ENCODE measurements around the gene CACNA1F.

Gene CACNA1F

DNA sequence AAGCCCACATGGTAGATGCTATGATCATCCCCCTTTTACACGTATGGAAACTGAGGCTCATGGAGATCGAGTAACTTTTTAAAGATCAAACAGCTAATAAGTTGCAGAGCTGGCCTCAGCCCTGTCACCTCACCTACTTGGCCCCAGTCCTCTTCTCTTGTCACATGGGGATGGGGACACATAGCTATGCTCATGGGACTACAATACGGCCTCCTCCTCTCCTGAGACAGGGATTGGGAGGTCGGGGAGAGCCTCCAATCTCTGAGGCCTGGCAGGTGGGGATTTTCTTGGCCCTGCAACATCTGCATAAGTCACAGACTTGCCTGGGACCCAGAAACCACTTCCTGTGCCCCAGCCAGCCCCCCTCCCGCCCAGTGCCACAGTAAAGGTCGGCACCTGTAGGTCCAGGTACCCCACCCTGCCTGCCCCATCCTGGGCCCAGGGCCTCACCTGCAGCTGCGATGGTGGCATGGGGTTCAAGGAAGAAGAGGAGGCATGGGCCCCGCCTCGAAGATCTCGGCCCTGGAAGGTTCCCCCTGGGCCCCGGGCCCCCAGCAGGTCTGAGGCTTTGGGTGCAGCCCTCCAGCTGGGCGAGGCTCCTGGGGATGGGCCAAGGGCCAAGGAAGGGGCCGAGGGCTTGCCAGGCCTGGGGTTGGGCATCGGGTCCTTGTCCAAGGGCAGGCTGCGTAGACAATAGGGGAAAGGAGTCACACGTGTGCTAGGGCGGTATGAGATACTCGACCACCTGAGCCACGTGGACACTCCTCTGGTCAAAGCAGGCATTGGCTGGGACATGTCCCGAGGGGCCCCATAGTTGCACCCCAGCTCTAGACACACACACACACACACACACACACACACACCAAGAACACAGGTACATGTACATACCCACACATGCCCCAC, 25.0 kb upstream of the CACNA1F start:
- H3K27ac ChIP-seq: no peak overlapping the region
- TF ChIP-seq, protein P1, sequence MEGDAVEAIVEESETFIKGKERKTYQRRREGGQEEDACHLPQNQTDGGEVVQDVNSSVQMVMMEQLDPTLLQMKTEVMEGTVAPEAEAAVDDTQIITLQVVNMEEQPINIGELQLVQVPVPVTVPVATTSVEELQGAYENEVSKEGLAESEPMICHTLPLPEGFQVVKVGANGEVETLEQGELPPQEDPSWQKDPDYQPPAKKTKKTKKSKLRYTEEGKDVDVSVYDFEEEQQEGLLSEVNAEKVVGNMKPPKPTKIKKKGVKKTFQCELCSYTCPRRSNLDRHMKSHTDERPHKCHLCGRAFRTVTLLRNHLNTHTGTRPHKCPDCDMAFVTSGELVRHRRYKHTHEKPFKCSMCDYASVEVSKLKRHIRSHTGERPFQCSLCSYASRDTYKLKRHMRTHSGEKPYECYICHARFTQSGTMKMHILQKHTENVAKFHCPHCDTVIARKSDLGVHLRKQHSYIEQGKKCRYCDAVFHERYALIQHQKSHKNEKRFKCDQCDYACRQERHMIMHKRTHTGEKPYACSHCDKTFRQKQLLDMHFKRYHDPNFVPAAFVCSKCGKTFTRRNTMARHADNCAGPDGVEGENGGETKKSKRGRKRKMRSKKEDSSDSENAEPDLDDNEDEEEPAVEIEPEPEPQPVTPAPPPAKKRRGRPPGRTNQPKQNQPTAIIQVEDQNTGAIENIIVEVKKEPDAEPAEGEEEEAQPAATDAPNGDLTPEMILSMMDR (conservative IDR thresholded peaks at IDR 0.05): no peak

DNA sequence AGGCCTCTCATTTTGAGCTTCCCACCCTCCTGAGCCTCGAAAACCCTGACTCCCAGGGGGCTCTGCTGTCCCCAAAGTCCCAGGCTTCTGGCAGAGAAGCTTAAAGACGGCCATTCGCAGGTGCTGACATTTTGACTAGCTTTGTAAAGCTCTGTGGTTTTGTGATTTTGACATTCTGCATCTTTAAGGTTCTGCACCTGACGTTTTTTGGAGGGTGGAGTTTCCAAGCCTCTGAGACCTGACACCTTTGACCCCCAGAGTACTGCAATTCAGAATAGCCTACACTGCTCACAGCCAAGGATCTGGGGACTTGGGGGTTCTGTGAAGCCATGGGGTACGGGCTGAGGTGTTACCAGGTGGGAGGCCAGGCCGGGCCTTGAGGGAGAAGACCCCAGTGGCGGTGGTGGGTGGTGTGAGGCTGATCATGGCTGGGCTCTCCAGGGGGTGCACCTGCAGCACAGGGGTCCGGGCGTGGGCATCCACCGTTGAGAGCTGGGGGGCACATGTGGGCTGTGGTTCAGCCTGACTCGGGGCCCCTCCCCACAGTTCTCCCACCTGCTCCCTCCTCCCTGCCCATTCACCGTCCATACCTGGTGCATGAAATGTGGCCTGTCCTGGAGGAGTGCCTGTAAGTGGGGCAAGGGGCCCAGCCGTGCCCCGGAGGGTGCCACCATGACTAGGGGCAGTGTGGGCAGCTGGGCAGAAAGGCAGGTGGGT, 24.1 kb upstream of the CACNA1F start:
- TF ChIP-seq, protein P1 (conservative IDR thresholded peaks at IDR 0.05): no peak
- H3K27ac ChIP-seq: no peak overlapping the region

DNA sequence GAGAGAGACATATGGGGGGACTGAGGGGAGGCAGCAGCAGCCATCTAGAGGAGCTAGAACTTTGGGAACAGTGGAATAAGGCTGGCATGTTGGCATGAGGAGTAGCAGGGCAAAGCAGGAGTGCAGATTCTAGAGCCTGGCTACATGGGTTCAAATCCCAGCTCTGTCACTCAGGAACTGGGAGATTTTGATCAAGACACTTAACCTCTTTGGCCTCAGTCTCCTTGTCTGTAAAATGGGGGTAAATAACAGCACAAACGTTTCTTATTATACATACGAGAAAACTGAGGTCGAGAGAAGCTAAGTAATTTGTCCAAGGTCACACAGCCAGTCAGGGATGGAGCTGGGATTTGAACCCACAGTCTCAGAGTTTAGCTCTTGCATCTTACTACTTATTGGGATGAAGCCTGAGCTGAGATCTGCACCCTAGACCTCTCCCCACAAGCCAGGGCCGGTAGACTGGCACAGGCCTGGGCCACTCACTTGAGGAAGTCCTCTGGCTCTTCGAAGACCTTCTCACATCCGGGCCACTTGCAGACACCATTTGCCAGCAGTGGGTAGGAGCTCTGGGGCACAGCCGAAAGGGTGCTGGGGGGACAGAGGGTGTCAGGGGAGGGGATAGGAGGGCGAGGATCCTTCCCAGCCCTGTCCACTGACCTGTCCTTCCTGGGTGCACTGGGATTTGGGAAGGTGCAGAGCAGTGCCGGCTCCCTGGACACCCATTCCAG, 23.3 kb upstream of the CACNA1F start:
- TF ChIP-seq, protein P1 (conservative IDR thresholded peaks at IDR 0.05): no peak
- no peak overlapping the region for H3K27ac ChIP-seq

DNA sequence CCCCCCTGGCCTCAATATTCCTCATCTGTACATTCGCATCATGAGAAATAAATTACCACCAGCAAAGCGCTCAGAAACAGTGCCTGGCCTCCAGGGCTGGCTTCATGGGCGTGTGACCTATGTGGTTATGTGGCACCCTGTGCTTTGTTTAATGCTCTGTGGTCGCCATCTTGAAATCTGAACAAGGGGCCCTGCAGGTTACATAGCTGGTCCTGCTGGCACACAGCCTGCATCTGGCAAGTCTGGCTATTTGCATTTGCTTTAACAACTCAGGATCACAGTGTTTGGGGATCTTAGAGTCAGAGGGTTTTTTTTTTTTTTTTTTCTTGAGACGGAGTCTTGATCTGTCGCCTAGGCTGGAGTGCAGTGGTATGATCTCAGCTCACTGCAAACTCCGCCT, 21.5 kb upstream of the CACNA1F start:
- TF ChIP-seq, protein P1 (conservative IDR thresholded peaks at IDR 0.05): no peak
- no peak overlapping the region for H3K27ac ChIP-seq

DNA sequence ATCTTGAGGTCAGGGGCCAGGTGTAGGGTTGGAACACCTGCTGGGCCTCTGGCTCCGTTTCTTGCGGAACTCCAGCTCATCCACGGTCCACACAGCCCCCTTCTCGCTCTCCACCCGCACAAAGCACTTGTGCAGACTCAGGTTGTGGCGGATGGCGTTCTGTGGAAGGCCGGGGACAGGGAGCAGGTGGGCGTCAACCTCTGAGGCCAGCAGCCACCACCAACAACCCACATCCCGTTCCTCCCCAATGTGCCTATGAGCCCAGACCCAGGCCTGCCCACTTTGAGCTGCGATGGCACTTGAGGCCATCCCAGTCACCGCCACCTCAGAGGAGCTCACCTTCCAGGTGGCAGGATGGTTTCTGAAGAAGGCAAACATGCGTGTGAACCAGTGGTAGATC, 18.2 kb upstream of the CACNA1F start:
- no peak overlapping the region for H3K27ac ChIP-seq
- TF ChIP-seq, protein P1 (conservative IDR thresholded peaks at IDR 0.05): no peak

DNA sequence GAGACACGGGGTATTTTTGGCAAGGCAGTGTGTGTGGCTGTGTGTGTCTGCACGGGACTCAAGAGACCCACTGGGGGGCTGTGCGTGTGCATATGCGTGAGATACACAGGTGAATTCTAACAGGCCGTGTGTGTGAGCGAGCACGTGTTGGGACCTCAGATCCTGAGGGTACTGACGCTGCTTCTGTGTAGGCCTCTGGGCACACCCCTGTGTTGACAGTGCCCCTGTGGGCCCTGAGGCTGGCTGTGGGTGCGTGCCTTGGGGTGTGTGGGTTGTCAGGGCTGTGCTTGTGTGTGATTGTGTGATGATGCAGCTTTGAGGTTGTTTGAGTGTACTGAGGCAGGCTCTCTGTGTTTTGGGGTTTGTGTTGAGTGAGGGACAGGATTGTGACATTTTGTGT, 17.4 kb upstream of the CACNA1F start:
- no peak overlapping the region for H3K27ac ChIP-seq
- TF ChIP-seq, protein P1 (conservative IDR thresholded peaks at IDR 0.05): no peak

DNA sequence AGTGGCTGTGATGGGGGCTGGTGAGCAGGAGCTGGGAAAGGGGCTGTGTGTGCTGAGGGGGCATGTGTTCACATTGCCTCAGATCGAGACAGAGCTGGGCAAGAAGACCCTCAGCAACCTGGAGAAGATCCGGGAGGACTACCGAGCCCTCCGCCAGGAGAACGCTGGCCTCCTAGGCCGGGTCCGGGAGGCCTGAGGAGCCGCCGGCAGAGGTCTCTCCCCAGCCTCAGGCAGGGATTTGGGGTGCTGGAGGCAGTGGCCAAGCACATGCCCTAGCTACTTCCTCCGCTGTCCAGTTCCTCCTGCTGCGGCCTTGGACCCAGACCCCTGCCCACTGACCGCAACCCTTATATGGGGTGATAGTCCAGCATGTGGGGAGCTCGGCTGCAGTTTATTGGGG, 16.9 kb upstream of the CACNA1F start:
- TF ChIP-seq, protein P1 (conservative IDR thresholded peaks at IDR 0.05): no peak

More for the DNA sequence above, 16.9 kb upstream of the CACNA1F start:
- no peak overlapping the region for H3K27ac ChIP-seq

Data from VCaP (cell line).